HG02588 (cell line): ENCODE results near the gene FERMT2.
"Not testable (repeated sequence)": the region's sequence is repeated elsewhere in the genome, so short reads cannot be mapped to it uniquely, and the experiment has no call there.

ENCODE experiments used
- ATAC-seq: cut with Tn5 transposase; IDR thresholded peaks from one replicate; pipeline ENCODE4 v1.9.1; 2021; ENCODE audit warnings: mild to moderate bottlenecking, moderate library complexity; ENCODE audit not compliant: unreplicated experiment

FERMT2 gene

GRCh38 chr14:52868911-52869618 is 81.8 kb downstream of the FERMT2 start:
- ATAC-seq = no peak

- not testable (repeated sequence) for ATAC-seq
Measured at GRCh38 chr14:52864893-52865292, 86.0 kb downstream of the FERMT2 start.

- ATAC-seq = no peak
Measured at GRCh38 chr14:52863334-52863700, 87.5 kb downstream of the FERMT2 start.

GRCh38 chr14:52862632-52863333 is 88.1 kb downstream of the FERMT2 start:
- no peak for ATAC-seq

GRCh38 chr14:52861403-52861802 is 89.4 kb downstream of the FERMT2 start:
- ATAC-seq = no peak

DNA sequence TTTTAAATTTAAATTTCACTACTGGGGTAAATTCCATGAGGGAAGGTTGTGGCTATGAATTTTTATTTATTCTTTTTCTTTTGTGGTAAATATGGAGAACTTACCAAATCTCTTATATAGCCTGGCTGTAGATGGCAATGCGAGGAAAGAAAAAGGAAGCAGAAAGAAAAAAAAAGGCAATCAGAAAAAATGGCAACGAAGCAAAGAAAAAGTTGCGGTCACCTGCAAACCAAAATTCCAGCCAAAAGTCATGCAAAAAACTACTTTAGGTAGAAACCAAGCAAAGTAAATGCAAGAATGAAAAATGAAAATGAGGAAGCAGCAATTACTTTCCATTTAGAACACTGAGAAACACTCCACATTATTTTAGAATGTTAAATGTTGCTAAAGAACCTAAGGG is 89.9 kb downstream of the FERMT2 start:
- ATAC-seq = no peak

DNA sequence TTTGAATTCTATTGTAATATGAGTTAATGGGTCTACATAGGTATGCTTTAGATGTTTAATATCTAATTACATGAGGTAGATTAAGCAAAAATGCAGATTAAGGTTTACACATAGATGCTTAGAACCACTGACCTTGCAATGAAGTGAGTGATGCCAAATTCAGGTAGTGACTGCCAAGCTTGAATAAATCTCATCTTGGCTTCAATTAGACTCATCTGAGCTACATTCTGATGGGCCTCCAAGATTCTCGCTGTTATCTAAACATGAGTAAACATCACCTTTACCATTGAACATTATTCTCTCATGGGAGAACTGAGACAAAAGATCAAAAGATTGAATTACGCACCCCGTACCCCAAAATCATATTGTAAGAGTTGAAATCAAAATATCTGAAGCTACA is 90.6 kb downstream of the FERMT2 start:
- no peak for ATAC-seq

DNA sequence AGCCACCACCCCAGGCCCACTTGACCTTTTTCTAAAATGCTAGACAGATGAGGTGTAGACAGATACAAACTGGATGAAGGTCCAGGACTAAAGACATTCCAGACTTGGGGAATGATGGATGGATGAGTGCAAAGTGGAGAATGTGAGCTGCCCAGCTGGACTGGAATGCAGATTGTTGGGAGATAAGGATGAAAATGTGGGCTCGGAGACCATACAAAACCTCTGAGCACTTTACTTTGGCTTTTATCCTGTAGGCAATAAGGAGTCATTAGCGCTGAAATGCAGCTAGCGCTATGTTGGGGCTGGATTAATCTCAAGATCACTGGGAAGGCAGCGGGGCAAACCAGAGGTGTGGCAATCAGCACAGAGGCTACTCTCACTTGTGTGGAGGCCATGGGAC is 94.7 kb downstream of the FERMT2 start:
- no peak for ATAC-seq

DNA sequence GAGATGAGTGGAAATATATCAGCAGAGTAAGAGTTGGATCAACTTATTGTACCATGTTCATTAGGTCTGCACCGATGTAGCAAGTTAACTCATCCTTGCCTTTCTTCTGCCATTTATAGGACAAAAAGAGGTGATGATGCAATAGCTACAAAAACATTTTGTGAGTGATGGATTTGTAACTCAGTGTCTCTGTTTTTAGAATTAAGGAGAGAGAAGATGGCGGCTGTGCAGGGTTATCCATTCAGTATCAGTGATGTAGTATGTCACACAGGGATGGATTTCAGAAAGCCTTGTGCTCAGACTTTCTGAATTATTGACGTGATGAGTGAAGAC is 97.4 kb downstream of the FERMT2 start:
- no peak for ATAC-seq

- ATAC-seq = no peak
Measured at GRCh38 chr14:52852810-52853521, 97.9 kb downstream of the FERMT2 start.

DNA sequence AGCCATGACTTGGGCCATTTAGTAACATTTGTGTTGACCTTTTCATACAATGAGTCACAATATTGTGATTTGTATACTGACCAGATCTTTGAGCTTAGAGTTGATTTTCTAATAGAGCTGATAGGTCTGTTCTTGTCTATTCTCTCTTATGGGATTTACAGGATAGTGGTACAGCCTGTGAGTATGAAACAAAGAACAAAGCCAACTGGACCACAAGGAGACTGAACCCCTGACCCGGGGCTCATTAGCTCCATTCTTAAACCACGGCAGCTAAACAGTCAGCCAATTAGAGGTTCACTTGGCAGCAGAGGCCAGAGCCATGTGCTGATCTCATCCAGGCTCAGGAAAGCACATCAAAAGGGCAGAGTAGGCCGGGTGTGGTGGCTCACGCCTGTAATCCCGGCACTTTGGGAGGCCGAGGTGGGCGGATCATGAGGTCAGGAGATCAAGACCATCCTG is 100.4 kb downstream of the FERMT2 start:
- ATAC-seq = no peak

- no peak for ATAC-seq
Measured at GRCh38 chr14:52848626-52849025, 102.2 kb downstream of the FERMT2 start.

GRCh38 chr14:52846591-52846990 is 104.3 kb downstream of the FERMT2 start:
- no peak for ATAC-seq

DNA sequence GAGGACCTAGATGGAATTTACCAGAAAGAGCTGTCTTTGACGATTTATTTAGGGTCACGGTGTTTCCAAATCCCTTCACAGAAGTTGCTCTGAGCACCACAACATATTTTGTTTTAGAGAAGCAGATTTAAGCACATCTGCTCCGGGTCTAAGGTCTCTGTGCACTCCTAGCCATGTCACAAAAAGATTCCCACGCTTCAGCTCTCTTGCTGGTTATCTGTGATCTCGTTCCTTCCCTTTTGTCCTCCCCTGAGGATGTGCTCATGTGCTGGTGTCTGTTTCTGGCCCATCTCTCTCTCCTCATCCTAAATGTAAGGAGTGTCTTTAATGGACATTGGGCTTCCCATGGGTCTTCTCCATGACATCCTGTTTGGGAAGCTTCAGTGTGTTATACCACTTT is 105.8 kb downstream of the FERMT2 start:
- no peak for ATAC-seq

DNA sequence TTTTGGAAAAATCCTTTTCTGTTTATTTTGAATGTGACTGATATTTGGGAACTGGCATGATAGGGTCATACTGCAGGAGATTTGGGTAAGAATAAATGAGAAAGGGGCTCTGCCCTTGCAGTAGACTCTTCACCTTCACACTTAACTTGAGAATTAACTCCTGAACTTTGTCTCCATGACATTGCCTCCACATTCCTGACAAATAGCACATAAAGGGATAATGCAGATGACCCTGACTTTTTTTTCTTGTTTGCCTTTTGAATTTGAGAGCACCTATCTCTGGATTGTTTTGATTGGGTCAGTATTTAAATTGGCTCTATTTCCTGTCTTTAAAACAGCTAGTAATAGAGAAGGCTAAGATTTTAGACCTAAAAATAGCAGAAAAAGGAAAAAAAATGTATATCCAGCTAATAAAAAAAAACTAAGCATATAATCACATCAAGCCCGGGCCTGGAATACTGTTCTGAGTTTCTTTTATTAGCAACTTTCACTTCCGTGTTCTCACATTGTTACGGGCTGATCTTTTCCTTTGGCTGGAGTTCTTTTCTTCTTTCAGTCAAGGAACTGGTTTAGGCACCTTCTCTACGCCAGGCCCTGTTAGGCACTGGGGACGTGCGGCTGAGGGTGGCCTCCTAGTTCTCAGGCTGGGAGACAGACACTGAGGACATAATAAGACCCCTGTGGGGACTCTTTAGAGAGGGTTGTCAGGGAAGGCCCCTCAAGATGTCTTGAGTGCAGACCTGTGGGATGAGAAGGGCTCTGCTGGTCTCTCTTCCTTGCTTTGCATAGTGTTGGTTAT is 106.4 kb downstream of the FERMT2 start:
- no peak for ATAC-seq

GRCh38 chr14:52840877-52841276 is 110.0 kb downstream of the FERMT2 start:
- ATAC-seq = peak; percentile 60

DNA sequence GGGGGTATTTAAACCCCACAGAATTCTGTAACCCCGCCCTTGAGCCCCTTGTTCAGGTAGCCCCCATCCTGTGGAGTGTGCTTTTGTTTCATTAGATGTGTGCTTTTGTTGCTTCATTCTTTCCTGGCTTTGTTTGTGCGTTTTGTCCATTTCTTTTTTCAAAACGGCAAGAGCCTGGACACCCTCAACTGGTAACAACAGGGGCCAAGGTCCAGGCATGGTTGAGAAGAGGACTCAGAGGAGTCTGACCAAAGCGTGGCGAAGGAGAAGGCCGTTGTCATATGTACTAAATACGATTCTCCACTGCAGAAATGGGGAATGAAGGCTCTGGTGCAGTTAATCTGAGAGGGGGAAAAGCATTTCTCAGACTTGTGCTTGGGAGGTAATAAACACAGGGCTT is 113.4 kb downstream of the FERMT2 start:
- ATAC-seq = no peak

DNA sequence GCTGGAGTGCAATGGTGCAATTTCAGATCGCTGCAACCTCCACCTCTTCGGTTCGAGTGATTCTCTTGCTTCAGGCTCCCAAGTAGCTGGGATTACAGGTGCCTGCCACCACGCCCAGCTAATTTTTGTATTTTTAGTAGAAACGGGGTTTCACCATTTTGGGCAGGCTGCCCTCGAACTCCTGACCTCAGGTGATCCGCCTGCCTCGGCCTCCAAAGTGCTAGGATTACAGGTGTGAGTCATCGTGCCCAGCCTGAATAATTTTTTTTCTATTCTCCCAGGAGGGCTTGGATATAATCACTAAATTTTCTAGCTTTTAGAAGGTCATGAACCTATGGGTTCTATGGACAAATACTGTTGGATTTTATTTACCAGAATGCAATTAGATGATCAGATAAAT is 114.8 kb downstream of the FERMT2 start:
- ATAC-seq = no peak

DNA sequence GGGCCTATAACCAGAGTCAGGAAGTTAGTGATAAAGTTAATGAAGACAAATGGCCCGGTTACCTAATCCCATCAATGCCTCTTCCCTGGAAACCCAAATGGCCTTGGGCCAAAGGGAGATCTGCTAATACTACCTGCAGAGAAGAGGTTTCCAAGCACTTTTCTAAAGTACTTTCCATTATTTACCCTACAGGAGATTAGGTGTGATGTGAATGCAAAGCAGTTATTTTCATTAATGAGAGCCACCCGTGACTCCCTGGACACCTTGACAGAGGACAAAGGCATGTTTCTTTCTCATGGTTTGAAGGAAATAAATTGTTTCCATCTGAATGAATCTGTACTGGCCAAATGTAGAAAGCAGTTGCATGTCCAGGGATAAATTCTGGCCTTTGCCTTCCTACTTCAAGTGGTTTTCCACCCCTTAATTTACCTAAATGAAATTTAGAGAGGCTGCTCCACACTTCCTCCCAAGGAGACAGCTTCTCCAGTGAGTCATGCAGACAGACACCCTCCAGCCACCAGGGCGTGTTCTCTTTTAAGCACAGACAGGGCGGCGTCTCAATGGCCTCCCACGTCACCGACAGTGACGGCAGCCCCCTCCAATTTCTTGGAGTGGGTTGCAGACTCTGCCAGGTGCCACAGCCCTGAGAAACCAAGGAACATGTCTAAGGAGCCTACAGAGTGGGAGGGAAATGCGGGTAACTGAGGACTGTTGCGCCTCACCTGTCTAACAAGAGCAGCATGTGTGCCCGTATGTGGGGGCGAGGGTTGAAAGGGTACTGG is 115.5 kb downstream of the FERMT2 start:
- no peak for ATAC-seq

- ATAC-seq = no peak
Measured at GRCh38 chr14:52834440-52834842, 116.4 kb downstream of the FERMT2 start.

DNA sequence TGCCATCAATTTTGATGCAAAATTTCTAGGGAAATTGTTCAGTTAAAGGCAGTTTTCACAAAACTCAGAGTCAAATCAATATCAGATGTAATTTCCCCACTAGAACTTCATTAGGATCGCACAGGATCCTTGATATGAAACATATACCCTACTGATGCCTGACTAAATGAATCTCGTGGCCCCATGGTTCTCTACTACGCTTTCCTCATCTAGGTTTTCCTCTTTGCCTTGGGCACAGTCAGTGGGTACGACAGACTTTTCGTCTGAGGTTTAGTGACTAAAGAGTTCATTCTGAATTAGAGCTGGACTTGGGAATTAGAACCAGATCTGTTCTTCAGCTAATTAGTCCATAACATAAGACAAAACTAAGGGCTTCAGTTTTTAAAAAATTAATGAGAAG is 117.0 kb downstream of the FERMT2 start:
- no peak for ATAC-seq
